C4-2B (cell line): ENCODE measurements around the gene BCAR3.

Source experiments
- H3K27ac ChIP-seq: fragments of 450-650 bp; 2 replicates; pipeline ENCODE4 v1.5.1; 2017
- CTCF ChIP-seq: fragments of 450-650 bp; conservative IDR thresholded peaks from 2 replicates; pipeline ENCODE4 v1.5.1; 2017; ENCODE audit warnings: mild to moderate bottlenecking
- ZFX ChIP-seq: fragments of 450-650 bp; IDR thresholded peaks from 2 replicates; pipeline ENCODE4 v1.6.1; 2017

The BCAR3 gene

GRCh38 chr1:93526431-93526830 is 155.2 kb downstream of the BCAR3 start:
- no peak for TF ChIP-seq ZFX
- no peak for TF ChIP-seq CTCF
- no peak overlapping the region for H3K27ac ChIP-seq

GRCh38 chr1:93525431-93525830 is 156.2 kb downstream of the BCAR3 start:
- no peak for TF ChIP-seq ZFX
- no peak for TF ChIP-seq CTCF
- H3K27ac ChIP-seq = no peak overlapping the region

- no peak overlapping the region for H3K27ac ChIP-seq
These were observed 158.9 kb downstream of the BCAR3 start for GRCh38 chr1:93522721-93523120.

GRCh38 chr1:93521618-93522017 is 160.0 kb downstream of the BCAR3 start:
- no peak overlapping the region for H3K27ac ChIP-seq
- TF ChIP-seq ZFX (no peak), CTCF (no peak)

More at GRCh38 chr1:93522721-93523120, 158.9 kb downstream of the BCAR3 start:
- no peak for TF ChIP-seq CTCF
- TF ChIP-seq ZFX = no peak

GRCh38 chr1:93519199-93519829 is 162.3 kb downstream of the BCAR3 start:
- no peak for TF ChIP-seq CTCF
- TF ChIP-seq ZFX = no peak
- H3K27ac ChIP-seq = no peak overlapping the region

- H3K27ac ChIP-seq = no peak overlapping the region
- TF ChIP-seq ZFX (no peak), CTCF (no peak)
These were observed 163.1 kb downstream of the BCAR3 start for GRCh38 chr1:93518516-93518915.

- TF ChIP-seq CTCF (no peak), ZFX (no peak)
- no peak overlapping the region for H3K27ac ChIP-seq
These were observed 165.5 kb downstream of the BCAR3 start for GRCh38 chr1:93516164-93516563.
